HG03565 (cell line): ENCODE measurements around the gene PTPRE.

ENCODE experiments used
- ATAC-seq: cut with Tn5 transposase; IDR thresholded peaks from one replicate; pipeline ENCODE4 v1.9.1; 2021; ENCODE audit warnings: mild to moderate bottlenecking, moderate library complexity; ENCODE audit not compliant: unreplicated experiment

Gene PTPRE

GRCh38 chr10:127997271-127997670, 90.4 kb downstream of the PTPRE start:
- ATAC-seq, result no peak

- ATAC-seq, result no peak
These were observed 91.0 kb downstream of the PTPRE start for GRCh38 chr10:127997937-127998336.

- no peak for ATAC-seq
These were observed 91.7 kb downstream of the PTPRE start for GRCh38 chr10:127998501-127999144.

- no peak for ATAC-seq
These were observed 92.6 kb downstream of the PTPRE start for GRCh38 chr10:127999297-128000129.

- ATAC-seq, result no peak
These were observed 93.8 kb downstream of the PTPRE start for GRCh38 chr10:128000471-128001362.

GRCh38 chr10:128001363-128001745, 94.5 kb downstream of the PTPRE start:
- no peak for ATAC-seq

- no peak for ATAC-seq
These were observed 94.9 kb downstream of the PTPRE start for GRCh38 chr10:128001849-128002248.

GRCh38 chr10:128003521-128003920, 96.6 kb downstream of the PTPRE start:
- no peak for ATAC-seq

- ATAC-seq, result no peak
These were observed 99.0 kb downstream of the PTPRE start for GRCh38 chr10:128005858-128006257.

GRCh38 chr10:128007056-128007455, 100.2 kb downstream of the PTPRE start:
- no peak for ATAC-seq

GRCh38 chr10:128007971-128008370, 101.1 kb downstream of the PTPRE start:
- no peak for ATAC-seq

- no peak for ATAC-seq
These were observed 101.8 kb downstream of the PTPRE start for GRCh38 chr10:128008521-128009250.

GRCh38 chr10:128009372-128010126, 102.6 kb downstream of the PTPRE start:
- ATAC-seq, result no peak

GRCh38 chr10:128011059-128011979, 104.4 kb downstream of the PTPRE start:
- ATAC-seq, result peak; percentile 87

- no peak for ATAC-seq
These were observed 106.7 kb downstream of the PTPRE start for GRCh38 chr10:128013626-128014025.

- no peak for ATAC-seq
These were observed 107.3 kb downstream of the PTPRE start for GRCh38 chr10:128014236-128014635.

- ATAC-seq, result no peak
These were observed 109.6 kb downstream of the PTPRE start for GRCh38 chr10:128016423-128017060.

GRCh38 chr10:128017822-128018221, 110.9 kb downstream of the PTPRE start:
- no peak for ATAC-seq
